ENCODE measurements around the gene ZBTB9. TPM values are rescaled to one million over a fixed set of nuclear protein-coding genes. Genes with fewer than 3 reads are reported as not detected.
"Not testable (repeated sequence)": the region's sequence is repeated elsewhere in the genome, so short reads cannot be mapped to it uniquely, and the experiment has no call there.

ZBTB9 gene
- total and polyA plus RNA-seq, 10 donors: 3.6 to 8.4 (median 5.5) TPM

GRCh38 chr6:33477864-33478263, 23.5 kb downstream of the ZBTB9 start:
- Histone ChIP-seq H3K4me1 (no peaks in the 10 kb centered on the region), H3K27ac (no peak overlapping the region), H3K4me3 (no peak overlapping the region), H3K36me3 (no peaks in the 10 kb centered on the region), H3K27me3 (replicated peaks in 1 of 7) (peaks cover 0 to 6% (median 0%) of the 10 kb centered on the region in 7 donors), H3K9me3 (no peaks in the 10 kb centered on the region)
- DNase-seq: no peak
- WGBS, 5 donors: 84 to 89% (median 88%) methylated on average over 3 of the region's 3 CpGs
- intact Hi-C loops (cut with DNase I; ENCODE audit: low total_unique reads): no loop called here
- TF ChIP-seq POLR2AphosphoS5 (IDR thresholded peaks at IDR 0.05) (no peak), POLR2A (IDR thresholded peaks at IDR 0.05) (no peak), CTCF (IDR thresholded peaks at IDR 0.05 in 8 of 11, conservative IDR thresholded peaks at IDR 0.05 in 3 of 11) (no peak)

- H3K27me3 ChIP-seq (replicated peaks in 1 of 7): no peaks in the 10 kb centered on the region
- H3K9me3 ChIP-seq: no peaks in the 10 kb centered on the region
- no peak for DNase-seq
- TF ChIP-seq CTCF (IDR thresholded peaks at IDR 0.05 in 8 of 11, conservative IDR thresholded peaks at IDR 0.05 in 3 of 11): no peak
- no peak for TF ChIP-seq POLR2AphosphoS5 (IDR thresholded peaks at IDR 0.05)
- TF ChIP-seq POLR2A (IDR thresholded peaks at IDR 0.05): no peak
- no peak overlapping the region for H3K4me3 ChIP-seq
- H3K36me3 ChIP-seq: no peaks in the 10 kb centered on the region
- no peak overlapping the region for H3K27ac ChIP-seq
- H3K4me1 ChIP-seq: no peaks in the 10 kb centered on the region
- intact Hi-C loops (cut with DNase I; ENCODE audit: low total_unique reads): no loop called here
- 38 to 68% (median 58%) methylated on average over 1 of the region's 1 CpG for whole genome bisulfite sequencing, 5 donors
These were observed 26.8 kb downstream of the ZBTB9 start for GRCh38 chr6:33481192-33481591.

GRCh38 chr6:33482620-33483019, 28.2 kb downstream of the ZBTB9 start:
- H3K27me3 ChIP-seq (replicated peaks in 1 of 7); H3K9me3 ChIP-seq; H3K36me3 ChIP-seq; H3K27ac ChIP-seq; H3K4me3 ChIP-seq; DNase-seq; intact Hi-C loops (cut with DNase I; ENCODE audit: low total_unique reads); H3K4me1 ChIP-seq: not testable (repeated sequence)
- WGBS, 5 donors: 89 to 94% (median 93%) methylated on average over 5 of the region's 5 CpGs

- Histone ChIP-seq H3K9me3 (no peaks in the 10 kb centered on the region), H3K4me3 (no peak overlapping the region), H3K36me3 (no peaks in the 10 kb centered on the region), H3K27ac (no peak overlapping the region), H3K27me3 (replicated peaks in 1 of 7) (peaks cover 0 to 11% (median 0%) of the 10 kb centered on the region in 7 donors), H3K4me1 (no peaks in the 10 kb centered on the region)
- TF ChIP-seq POLR2AphosphoS5 (IDR thresholded peaks at IDR 0.05) (no peak), POLR2A (IDR thresholded peaks at IDR 0.05) (no peak)
- 70 to 90% (median 84%) methylated on average over 2 to 3 of the region's 3 CpGs for WGBS, 5 donors
- no peak for DNase-seq
- intact Hi-C loops (cut with DNase I; ENCODE audit: low total_unique reads): no loop called here
These were observed 29.3 kb downstream of the ZBTB9 start for GRCh38 chr6:33483678-33484077.

GRCh38 chr6:33484673-33485262, 30.4 kb downstream of the ZBTB9 start:
- H3K4me3 ChIP-seq; DNase-seq; H3K4me1 ChIP-seq; H3K27ac ChIP-seq; H3K9me3 ChIP-seq; H3K36me3 ChIP-seq; intact Hi-C loops (cut with DNase I; ENCODE audit: low total_unique reads): not testable (repeated sequence)
- 47 to 91% (median 74%) methylated on average over 2 to 4 of the region's 6 CpGs for WGBS, 5 donors
- H3K27me3 ChIP-seq (replicated peaks in 1 of 7): peaks cover 0 to 11% (median 0%) of the 10 kb centered on the region in 7 donors

GRCh38 chr6:33485680-33486079, 31.3 kb downstream of the ZBTB9 start:
- H3K4me1 ChIP-seq; H3K4me3 ChIP-seq; H3K9me3 ChIP-seq; DNase-seq; H3K27ac ChIP-seq; H3K36me3 ChIP-seq; intact Hi-C loops (cut with DNase I; ENCODE audit: low total_unique reads): not testable (repeated sequence)
- peaks cover 0 to 11% (median 0%) of the 10 kb centered on the region in 7 donors for H3K27me3 ChIP-seq (replicated peaks in 1 of 7)
- 60 to 95% (median 89%) methylated on average over 1 to 25 of the region's 25 CpGs for WGBS, 5 donors
